KG1 (cell line): ENCODE results near the gene UQCC5.

Source experiments
- DNase-seq: peaks from one replicate; lab custom pipeline; 2025; lab: John Stamatoyannopoulos, UW

Gene UQCC5

DNA sequence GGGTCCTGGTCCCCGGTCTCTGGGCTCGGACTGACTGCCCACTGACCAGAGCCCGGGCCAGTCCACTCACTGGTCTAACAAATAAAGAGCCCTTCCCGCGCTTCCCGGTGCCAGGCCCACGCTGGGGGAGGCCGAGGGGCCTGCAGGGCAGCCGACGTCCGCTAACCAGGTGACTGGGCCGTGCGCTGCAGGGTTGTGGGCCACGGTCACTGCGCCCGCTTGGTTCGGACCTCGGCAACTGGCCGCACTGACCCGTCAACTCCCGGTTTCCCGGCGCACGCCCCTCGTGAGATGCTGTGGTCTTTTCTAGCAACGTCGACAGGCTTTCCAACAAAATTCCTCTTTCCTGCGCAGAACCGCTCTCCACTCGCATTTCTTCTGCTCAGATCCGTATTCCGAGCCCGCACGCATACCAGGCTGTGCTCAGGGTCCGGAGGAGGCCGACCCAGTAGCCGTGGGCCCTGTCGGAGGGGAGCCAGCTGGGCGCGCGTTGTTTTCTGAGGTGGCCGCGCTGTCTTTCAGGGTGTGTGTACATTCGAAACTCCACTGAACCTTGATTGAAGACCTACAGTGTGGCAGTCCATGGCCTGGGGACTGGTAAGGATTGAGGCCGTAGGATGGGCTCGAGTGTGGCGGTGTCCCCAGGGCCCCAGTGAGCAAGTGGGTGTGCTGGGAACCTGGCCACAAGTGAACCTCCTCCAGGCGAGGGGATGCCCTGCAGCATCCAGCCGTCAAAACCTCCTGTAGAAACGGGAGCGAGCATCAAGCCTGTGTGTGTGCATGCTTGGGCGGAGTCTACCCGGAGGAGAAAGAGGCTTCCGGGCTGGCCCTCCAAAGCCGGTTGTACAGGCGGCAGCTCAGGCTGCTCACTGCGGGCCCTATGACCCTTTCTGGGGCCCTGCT lies 1.9 kb upstream of the UQCC5 start:
- DNase-seq: no peak

GRCh38 chr3:52535411-52536111 lies 844 bp upstream of the UQCC5 start:
- no peak for DNase-seq

GRCh38 chr3:52536112-52536368 lies 365 bp upstream of the UQCC5 start:
- DNase-seq: no peak

GRCh38 chr3:52537165-52537620 lies 788 bp downstream of the UQCC5 start:
- DNase-seq: no peak

GRCh38 chr3:52537726-52538421 lies 1.5 kb downstream of the UQCC5 start:
- no peak for DNase-seq

- no peak for DNase-seq
These were observed 2.7 kb downstream of the UQCC5 start for GRCh38 chr3:52539010-52539653.

GRCh38 chr3:52541050-52541449 lies 4.6 kb downstream of the UQCC5 start:
- DNase-seq: no peak

DNA sequence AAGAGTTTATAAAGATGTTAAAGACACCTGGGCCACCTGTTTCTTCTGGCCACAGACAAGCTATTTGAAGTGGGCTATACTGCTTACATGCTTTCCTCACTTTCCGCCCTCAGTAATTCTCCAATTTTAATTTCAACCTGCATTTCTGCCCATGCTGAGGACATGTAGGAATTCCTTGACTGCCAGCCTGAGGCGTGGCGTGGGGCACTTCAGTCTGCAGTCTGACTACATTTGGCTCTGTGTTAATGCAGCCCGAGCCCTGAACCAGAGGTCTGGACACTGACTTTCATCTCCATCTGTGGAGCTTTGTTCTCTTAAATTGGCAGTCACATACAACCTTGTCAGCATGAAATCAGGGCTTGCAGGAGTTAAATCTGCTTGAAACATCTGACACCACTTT lies 8.5 kb downstream of the UQCC5 start:
- DNase-seq: no peak

GRCh38 chr3:52546111-52546901 lies 9.9 kb downstream of the UQCC5 start:
- DNase-seq: no peak

DNA sequence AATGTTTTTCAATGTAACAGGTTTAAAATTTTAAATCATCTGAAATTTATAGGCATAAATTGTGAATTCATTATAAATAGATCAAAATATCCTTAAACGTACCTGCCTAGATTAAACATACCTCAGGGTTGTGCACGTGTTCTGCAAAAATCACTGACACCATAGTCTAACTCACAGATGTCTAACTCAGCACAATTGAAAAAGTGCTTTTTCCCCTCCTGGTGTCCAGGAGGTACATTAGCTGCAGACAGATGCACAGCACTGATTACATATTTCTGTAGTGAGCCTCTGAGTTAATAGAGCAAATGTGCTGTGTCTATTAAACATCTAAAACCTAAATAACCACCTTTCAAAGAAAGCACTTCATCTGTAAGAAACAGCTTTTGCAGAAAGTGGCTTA lies 10.7 kb downstream of the UQCC5 start:
- no peak for DNase-seq

GRCh38 chr3:52551118-52551517 lies 14.7 kb downstream of the UQCC5 start:
- no peak for DNase-seq

GRCh38 chr3:52552089-52552488 lies 15.7 kb downstream of the UQCC5 start:
- DNase-seq: no peak

- DNase-seq: no peak
These were observed 17.8 kb downstream of the UQCC5 start for GRCh38 chr3:52554026-52554755.

GRCh38 chr3:52555056-52555455 lies 18.7 kb downstream of the UQCC5 start:
- DNase-seq: no peak

- no peak for DNase-seq
These were observed 20.9 kb downstream of the UQCC5 start for GRCh38 chr3:52557011-52557960.

- no peak for DNase-seq
These were observed 22.0 kb downstream of the UQCC5 start for GRCh38 chr3:52558436-52558835.

DNA sequence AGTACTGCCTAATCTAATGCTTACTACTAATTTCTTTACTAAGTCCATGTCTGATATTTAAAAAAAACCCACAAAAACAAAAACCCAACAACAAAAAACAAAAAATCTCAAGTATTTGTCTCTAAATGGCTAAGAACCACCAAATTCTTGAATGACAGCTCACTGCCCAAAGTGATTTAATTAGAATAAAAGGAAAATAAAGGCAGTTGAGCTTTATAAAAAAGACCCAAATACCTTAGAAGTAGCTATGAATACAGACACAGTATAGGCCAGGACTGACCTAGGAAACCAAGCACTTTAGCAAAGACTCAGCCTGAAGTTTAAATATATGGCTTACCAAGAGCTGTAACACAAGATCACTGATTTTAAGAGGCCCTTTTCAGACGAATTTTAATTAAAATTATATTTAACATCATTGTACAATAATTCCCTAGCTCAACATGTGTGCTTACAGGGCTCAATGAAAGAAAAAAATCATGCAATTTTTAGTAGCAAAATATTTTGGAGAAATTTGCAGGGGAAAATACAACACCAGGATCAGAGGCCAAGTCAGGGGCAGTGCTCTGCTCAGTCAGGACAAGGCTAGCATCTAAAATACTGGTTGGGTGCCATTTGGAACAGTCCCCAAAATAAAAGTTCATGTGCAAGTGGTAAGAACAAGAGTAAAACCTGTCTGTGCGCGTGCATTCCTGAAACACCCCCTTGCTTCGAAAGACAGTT lies 24.8 kb downstream of the UQCC5 start:
- no peak for DNase-seq

DNA sequence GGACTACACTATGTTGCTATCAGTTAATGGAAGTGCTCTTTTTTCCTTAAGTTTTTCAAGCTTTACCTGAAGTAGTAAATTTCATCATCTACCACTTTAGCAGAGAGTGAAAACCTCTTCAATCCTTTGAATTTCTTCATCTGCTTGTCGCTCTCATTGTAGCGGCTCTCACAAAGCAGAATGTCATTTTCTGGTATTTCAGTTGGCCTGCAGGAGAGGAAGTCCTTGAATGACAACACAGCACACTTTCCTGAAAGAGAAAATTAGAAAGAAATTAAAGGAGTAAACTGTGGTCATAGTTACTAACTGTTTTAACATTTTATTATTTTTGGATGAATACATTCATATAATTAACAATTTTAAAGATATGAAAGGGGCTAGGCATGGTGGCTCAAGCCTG lies 27.6 kb downstream of the UQCC5 start:
- no peak for DNase-seq

DNA sequence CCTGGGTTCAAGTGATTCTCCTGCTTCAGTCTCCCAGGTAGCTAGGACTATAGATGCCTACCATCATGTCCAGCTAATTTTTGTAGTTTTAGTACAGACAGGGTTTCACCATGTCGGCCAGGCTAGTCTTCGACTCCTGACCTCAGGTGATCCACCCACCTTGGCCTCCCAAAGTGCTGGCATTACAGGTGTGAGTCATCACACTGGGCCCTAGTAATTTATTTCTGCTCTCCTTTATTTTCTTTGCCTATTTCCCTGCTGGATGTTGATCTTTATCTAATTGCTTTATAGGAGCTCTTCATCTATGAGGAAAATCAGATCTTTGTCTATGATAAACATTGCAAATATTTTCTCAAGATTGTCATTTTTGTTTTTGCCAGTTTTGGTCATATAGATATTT lies 31.7 kb downstream of the UQCC5 start:
- DNase-seq: no peak
